ENCODE measurements around the gene MANSC1.
"Not testable (repeated sequence)": the region's sequence is repeated elsewhere in the genome, so short reads cannot be mapped to it uniquely, and the experiment has no call there.

Gene MANSC1

DNA sequence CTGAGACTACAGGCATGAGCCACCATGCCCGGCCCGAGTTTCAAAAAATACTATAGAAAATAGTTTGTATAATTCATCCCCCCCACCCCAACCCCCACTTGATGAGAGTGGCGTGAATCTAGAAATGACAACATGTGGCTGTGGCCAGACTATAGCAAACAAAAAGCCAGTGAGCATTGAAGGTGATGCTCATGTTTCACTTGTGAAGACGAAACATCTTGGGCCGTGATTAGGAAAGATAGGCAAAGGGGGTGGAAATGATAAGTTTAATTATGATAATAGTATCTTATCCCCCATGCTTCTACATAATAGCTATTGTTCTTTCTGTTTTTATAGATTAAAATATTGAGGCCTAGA is 15.4 kb upstream of the MANSC1 start:
- DNase-seq, result no peak

DNA sequence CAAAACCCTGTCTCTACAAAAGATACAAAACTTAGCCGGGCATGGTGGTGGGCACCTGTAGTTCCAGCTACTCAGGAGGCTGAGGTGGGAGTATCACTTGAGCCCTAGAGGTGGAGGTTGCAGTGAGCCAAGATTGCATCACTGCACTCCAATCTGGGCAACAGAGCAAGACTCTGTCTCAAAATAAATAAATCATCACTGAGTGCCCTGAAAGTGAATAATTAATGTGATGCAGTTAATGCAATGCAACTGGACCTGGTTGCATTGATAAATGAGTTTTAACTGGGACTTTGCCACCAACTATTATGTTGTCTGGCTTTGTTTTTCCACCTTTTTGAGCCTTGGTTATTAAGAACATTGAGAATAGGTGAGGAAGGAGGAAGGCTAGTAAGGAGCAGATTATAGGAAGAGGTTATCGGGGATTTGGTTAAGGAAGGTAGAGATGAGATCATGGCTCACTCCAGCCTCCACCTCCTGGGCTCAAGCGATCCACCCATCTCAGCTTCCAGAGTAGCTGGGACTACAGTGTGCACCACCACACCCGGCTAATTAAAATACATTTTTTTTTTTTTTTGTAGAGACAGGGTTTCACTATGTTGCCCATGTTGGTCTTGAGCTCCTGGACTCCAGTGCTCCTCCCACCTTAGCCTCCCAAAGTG is 14.9 kb upstream of the MANSC1 start:
- DNase-seq, result no peak

DNA sequence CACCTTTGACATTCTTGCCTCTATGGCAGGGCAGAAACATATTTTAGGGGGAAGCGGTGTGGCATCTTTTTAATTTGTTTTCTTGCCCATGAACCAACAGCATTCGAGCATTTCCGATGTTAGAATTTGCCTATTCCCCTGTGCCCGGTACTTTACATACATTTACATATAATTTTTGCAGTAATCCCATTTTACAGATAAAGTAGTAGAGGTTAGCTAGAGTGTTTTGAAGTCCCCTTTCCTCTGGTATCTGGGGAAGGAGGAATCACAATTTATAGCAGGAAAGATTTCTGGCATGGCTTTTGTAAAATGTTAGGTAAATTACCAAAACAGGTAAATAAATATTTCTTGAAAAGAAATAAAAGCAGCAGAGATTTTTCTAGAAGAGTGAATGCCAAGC is 8.5 kb upstream of the MANSC1 start:
- no peak for DNase-seq

DNA sequence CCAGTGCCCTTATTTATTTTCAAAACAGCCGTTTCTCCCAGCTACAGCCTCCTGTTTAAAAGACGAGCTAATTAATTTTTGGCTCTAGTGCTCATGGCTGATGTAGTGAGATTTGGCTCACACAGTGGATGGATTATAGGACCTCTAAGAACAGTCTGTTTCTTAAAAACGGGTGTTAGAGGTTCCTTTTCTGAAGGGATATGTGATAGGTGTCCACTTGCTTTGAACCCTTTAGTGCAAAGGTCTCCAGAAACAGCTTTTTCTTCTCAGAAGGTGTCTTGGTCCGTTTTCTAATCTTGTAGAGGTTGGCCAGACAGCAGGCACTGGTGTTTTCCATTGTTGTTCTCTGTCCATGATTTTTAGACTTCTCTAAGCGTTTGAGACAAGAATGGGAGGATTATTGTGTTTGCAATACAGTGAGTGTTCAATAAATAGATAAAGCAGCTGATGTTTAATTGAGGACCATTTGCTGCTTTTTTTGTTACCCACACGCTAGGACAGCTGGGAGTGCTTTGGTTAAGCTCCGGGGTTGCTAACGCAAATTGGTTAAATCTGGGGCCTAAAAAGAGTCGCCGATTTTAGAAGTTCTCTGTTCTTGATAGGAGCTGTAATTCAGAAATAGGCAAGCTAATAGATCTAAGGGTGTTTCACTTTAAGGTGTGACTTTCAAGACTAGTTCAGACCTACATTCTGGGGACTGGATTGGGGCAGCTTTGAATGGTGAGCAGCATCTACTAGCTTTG is 7.8 kb upstream of the MANSC1 start:
- DNase-seq, result peak; percentile 37

DNA sequence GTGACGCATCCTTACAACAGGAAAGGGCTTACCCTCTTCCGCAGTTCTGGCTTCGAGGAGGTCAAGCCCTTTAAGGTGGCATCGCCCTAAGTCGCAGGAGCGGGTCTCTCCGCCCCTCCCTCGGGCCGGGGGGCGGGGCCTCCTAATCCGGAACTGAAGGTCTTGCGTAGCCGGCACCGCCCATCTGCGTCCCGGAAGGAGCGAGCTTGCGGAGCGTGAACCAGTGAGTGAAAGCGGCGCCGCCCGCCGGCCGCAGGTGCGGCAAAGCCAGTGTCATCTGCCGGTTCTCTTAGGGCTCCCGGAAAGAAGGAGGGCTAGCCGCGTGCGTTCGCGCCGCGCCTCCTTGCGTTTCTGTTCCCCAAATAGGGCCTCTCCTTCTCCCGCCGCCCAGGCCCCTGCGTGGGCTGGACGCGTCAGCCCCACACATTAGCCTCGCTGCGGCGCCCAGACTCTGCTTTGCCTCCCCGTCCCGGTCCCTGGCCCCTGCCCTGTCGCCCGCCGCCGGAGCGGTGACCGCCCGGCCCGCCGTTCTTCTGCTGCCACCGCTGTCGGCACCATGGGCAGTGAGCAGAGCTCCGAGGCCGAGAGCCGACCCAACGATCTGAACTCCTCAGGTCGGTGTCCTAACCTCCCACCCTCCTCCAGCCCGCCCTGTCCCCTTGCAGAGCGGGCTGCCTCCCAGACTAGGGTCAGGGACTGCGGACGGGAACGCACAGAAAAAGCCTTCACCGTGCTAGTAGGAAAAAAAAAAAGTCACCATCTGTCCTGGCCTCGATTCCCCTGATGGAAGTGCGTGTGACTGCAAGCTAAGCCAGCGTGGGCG is 7.1 kb upstream of the MANSC1 start, which contains the start of gene BORCS5:
BORCS5 (plus strand) TSS at position 183 of the 823 bp plus-strand sequence; CDS start at position 557, 374 bp downstream.
- peak; percentile 98 for DNase-seq

DNA sequence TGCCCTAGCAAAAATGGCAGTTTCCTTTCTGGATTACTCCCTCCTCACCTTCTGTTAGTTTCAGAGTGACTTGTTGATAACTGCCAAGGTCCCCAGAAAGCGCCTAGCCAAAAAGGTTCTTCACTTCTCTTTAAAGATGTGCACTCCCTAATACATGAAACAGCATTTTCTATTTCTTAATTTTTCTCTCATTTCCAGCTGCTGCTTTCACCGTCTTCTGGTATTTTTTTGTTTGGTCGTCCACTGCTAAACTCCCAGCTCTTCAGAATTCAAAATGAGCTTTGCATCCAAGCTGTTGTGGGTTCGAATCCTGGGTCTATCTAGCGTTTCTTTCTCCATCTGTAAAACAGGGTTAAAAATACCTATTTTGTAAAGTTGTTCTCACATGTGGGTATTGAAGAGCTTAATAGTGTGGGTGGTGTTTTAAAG is 6.4 kb upstream of the MANSC1 start:
- DNase-seq, result no peak

DNA sequence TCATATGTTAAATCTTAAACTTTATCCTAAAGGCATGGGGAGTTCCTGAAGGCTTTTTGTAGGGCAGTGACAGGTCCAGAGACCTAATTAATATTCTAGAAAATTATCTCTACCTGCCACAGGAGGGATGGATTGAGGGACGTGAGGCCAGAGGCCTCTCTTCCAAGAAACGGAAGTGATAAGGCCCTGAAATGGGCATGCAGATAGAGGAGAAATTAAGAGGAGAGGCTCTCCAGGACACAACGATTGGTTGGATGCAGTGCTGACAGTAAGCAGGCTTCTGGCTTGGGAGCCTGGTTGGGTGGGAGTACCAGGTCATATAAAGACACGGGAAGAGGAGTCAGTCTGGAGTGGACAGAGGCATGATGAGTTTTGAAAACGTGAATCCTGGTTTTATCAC is 3.8 kb upstream of the MANSC1 start:
- no peak for DNase-seq

DNA sequence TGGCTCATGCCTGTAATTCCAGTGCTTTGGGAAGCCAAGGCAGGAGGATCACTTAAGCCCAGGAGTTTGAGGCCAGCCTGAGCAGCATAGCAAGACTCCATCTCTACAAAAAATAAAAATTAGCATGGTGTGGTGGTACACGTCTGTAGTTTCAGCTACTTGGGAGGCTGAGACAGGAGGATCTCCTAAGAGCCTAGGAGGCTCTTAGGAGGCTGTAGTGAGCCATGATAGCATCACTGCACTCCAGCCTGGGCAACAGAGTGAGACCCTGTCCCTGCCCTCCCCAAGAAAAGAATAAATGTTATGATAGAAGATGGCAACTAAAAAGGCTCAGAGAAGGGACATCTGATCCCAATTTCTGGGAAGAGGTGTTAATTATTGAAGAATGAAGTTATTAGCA is 3.2 kb upstream of the MANSC1 start:
- no peak for DNase-seq

DNA sequence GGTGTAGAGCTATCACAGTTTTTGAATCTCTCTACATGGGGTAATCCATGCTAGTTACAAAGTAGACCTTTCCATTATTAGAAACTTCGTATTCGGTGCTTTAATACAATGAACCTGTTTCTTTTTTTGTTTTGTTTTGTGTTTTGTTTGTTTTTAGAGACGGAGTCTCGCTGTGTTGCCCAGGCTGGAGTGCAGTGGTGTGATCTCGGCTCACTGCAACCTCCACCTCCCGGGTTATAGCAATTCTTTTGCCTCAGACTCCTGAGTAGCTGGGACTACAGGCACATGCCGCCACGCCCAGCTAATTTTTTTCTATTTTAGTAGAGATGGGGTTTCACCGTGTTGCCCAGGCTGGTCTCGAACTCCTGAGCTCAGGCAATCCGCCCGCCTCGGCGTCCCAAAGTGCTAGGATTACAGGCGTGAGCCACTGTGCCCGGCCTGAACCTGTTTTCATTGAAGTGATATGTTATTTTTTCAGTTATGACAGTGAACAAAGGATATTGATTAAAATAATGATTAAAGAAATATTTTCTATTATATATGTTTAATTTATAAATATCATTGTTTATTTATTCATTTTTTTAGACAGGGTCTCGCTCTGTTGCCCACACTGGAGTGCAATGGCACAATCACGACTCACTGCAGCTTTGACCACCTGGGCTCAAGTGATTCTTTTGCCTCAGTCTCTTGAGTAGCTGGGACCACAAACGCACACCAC is 1.6 kb upstream of the MANSC1 start:
- not testable (repeated sequence) for DNase-seq

DNA sequence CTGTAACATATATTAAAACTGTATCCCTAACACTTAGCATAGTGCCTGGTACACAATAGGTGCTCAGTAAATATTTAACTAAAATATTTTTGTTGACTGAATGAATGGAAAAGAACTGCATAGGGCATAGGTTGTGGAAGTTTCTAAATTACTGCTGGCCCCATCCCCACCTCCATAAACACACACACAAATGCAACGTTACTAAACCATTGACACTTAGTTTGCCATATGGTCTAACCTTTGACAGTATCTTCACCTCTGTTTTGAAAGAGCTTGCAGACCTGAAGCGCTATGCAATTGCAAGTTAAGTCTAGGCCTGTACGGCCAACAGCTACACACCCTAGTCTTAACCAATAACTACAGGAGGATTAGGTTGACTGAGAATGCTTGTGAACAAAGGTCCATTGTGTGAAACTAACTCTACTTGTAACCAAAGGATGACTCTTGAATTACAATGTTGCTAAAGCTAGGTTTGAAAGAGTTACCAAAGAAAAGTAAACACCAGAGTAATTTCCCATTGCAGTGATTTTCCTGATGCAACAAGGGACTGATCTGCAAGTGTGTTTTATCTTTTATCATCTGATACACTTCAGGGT is 924 bp upstream of the MANSC1 start:
- no peak for DNase-seq

DNA sequence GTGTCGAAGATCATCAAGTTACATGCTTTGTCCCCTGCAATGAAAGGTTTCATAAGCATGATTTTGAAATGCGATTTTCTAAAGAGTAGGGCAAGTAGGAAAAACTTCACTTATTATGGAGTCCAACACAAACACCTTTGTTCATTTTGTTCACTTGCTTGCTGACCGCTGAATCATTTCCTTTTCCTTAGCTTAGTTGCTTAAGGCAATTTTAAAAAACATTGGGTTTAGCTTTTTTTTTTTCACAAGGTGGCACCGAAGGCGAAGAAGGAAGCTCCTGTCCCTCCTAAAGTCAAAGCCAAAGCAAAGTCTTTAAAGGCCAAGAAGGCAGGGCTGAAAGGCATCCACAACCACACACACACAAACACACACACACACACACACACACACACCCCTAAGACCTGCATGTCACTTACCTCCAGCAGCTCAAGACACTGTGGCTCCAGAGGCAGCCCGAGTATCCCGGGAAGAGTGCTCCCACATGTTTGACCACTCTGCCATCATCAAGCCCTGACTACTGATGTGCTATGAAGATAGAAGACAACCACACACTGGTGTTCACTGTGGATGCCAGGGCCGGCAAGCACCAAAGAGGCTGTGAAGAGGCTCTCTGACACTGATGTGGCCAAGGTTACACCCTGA is 11.4 kb downstream of the MANSC1 start:
- DNase-seq, result no peak

DNA sequence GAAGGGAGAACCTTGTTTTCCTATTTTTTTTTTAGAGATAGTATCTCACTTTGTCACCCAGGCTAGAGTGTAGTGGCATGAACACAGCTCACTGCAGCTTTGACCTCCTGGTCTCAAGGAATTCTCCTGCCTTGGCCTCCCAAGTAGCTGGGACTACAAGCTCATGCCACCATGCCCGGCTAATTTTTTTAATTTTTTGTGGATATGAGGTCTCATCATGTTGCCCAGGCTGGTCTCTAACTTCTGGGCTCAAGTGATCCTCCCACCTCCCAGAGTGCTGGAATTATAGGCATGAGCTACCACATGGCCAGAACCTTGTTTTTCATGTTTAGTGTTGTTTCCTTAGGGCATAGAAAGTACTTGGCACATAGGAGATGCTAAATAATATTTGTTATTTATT is 13.5 kb downstream of the MANSC1 start:
- no peak for DNase-seq

DNA sequence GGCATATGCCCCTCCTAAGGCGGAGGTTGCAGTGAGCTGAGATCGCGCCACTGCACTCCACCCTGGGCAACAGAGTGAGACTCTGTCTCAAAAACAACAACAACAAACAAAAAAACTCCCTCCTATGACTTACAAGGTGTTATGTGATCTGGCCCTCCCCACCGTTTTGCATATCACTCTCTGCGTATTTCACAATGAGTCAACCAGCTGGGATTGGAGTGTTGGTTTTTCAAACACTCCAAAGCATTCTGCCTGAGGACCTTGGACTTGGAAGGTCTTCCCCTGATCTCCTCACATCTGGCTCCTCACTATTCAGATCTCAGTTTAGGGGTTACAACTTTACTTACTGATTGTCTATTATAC is 14.0 kb downstream of the MANSC1 start:
- DNase-seq, result no peak

DNA sequence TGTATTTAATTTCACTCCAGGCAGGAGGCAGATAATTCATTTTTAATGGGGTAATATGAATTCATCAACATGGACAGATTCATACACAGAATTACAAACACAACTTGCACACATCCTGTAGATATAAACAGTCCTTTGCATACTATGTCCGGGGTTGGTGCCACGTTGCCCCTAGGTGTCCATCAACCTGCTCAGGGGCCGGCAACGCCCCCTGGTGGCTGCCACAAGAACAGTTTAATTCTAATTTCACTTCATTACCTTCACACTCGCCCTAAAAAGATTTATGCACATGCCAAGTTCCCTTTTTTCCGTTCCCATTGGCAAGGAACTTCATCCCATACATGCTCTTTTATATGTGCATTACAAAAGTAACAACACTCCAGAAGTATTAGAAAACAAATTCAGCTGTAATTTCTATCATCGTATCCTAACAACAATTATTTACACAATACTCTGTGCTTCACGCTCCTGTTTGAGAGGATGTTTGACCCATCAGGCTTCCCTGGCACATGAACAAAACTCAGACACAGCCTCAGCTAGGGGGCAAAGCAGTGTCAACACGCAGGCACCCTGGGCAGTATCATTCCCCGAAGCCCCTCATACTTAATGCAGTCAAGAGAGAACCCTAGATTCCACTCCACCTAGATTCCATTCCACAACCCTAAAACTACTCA is 15.5 kb downstream of the MANSC1 start:
- peak; percentile 37 for DNase-seq

DNA sequence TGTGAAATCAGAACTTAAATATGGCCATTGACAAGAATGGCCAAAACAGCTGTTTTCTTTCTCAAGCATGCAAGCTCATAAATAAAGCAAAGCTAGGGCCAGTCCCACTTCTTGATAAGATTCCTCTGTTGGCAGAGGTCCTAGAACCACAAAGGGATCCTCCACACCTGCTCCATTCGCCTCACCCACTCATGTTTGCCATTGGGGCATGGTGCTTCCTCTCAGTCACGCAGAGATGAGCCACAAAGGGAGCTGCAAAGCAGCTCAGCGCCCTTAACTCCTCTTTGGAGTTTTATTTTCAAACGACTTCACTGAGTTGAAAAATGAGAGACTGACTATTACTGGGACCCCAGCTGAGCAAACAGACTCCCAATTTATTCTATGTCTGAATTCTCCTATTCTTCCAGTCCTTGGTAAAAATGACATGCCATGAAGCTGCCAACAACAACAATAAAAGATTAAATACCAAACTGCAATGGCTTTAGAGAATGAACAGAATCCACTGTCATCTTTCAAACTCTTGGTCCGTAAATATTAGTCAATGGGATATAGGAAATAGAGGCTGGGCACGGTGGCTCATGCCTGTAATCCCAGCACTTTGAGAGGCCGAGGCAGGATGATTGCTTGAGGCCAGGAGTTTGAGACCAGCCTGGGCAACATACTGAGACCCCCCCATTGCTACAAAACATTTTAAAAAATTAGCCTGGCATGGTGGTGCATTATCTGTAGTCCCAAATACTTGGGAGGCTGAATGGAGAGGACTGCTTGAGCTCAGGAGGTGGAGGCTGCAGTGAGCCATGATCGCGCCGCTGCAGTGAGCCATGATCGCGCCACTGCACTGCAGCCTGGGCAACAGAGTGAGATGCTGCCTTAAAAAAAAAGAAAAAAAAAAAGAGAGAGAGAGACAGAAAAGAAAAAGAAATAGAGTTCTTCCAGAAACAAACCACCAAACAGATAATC is 16.4 kb downstream of the MANSC1 start:
- no peak for DNase-seq

DNA sequence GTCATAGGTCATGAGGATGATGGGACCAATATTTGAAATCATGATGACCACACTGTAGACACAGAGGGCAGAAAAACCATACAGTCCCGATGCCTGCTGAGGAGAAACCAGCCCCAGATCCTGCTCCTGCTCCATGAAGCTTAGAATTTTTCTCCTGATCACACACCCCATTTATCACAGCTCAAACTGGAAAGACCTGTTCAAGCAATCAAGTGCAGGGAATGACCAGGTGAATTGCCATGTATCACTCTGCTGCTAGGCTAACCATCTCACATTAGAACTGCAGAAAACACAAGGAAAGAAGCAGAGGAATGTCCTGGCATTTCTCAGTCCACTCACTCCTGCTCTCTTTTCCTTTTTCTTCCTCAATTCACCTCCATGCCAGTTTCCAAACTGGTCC is 18.1 kb downstream of the MANSC1 start:
- no peak for DNase-seq

DNA sequence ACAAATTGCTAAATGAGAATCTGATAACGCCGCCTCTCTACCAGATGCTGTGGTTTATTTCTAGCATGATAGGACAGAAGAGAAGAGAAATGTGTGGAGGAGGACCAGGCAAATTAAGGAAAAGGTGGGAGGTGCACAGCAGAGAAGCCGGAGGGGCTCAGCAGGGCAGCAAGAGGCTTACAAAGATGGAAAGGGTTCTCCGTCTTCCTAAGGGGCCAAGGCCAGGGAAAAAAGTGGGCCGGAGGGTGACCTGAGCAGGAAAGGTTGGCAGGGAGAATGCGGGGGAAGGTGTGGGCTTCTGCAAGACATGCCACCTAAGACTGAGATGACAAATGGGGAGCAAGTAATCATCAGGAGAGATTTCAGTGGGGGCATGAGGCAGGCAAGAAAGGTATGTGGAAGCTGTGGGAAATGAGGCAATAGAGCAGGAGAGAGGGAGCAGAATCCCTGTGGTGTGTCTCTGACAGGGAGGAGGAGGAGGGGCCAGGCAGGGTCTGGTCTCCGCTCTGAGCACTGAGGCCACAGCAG is 18.7 kb downstream of the MANSC1 start:
- DNase-seq, result no peak

DNA sequence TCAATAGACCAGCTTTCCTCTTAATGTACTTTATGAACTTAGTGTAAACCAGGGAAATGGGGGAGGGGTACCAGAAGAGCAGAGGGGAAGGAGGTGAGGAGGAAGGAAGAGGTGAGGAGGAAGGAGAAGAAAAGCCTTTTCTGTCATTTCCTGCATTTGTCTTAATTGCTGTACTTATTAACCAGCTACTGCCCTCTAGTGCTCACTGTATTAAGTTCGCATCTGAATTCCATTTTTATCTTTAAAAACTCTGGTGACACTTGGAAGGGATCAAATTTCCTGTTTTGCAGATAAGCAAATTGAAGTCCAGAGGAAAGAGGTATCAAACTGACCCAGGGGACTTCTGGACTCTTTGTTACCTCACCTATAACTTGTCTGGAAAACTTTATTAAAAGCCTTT is 22.2 kb downstream of the MANSC1 start:
- peak; percentile 56 for DNase-seq

DNA sequence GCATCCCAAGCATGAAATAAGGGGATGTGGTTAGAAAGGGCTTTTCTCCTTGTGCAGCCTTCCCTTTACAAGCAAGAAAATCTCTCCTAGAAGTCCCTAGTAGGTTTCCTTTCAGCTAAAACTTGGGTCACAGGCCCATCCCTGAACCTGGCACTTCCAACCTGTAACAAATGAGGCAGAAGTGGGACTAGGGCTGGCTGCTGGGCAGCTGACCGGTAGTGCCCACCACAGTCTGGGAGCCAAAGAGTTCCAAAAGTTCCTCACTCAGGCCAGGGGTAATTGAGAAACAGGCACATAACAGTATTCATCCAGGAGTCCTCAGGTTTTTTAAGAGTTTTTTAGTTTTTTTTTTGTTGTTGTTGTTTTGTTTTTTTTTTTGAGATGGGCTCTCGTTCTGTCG is 23.8 kb downstream of the MANSC1 start:
- no peak for DNase-seq

DNA sequence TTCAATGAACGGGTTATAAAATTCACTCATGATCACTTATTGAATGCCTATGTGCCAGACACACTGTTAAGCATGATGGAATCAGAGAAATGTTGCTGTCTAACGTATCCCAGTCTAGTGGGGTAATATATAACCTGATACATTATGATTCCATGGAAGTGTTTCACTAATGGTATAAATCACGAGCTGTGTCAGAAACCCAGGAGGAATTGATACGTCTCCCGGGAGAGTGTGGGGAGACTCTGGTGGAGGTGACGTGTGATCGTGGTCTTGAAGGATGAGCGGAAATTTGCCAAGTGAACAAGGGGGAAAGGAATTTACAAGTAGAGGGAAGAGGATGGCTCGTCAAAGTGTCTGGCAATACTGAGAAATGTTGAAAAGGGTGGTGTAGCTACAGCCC is 26.5 kb downstream of the MANSC1 start:
- no peak for DNase-seq

Data from MV-4-11 (cell line).